Measurements from ENCODE around the gene RBP2.

DNA sequence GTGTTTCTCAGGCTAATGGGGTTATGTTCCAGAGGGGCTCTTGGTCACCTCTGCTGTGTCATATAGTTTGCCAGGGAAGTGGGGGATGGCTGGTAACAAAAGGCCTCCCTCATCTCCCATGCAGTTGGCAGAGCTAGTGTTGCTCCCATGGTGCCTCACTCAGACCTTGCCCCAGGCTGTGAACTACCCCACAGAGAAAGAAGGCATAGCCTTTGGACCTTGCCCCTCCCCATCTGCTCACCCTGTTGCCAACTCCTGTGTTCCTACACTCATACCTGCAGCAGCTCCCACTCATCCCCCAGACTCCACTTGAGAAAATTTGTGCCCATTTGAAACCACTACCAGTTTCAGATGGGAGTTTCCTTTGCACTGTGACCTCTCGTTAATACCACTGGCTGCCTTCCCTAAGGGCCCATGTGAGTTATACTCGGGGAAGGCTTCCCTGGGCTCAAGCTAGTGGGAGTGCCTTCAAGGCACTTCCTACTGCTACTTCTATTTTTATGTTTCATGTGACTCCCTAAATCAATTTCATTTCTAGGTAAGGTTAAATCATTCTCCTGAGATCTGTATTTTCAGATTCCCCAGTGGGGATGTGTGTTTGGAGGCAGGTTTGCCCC, 61.6 kb downstream of the RBP2 start:
- no peak for TF ChIP-seq CTCF (IDR thresholded peaks at IDR 0.05; ENCODE audit: low read length)
- TF ChIP-seq EZH2 (IDR thresholded peaks at IDR 0.05; ENCODE audit: borderline replicate concordance, low read length), result no peak
